Measurements from ENCODE around the gene CCDC87.

The CCDC87 gene

GRCh38 chr11:66593650-66594049, 787 bp upstream of the CCDC87 start:
- peak overlapping the region; percentile 98; the same call in 1 of the 2 replicates for H2AFZ ChIP-seq (ENCODE audit: low read length)
- no peaks in the 10 kb centered on the region for H3K9me3 ChIP-seq (ENCODE audit: insufficient read depth, low read depth, low read length)

GRCh38 chr11:66593303-66593635, 406 bp upstream of the CCDC87 start:
- Histone ChIP-seq H3K4me2 (ENCODE audit: low read depth, low read length, poor library complexity, severe bottlenecking) (peak overlapping the region; percentile 96), H3K4me1 (ENCODE audit: insufficient read depth, low read length, poor library complexity, severe bottlenecking) (peaks cover 14% of the 10 kb centered on the region), H3F3A (ENCODE audit: low read depth) (no peaks in the 10 kb centered on the region), H3K4me3 (ENCODE audit: low read length, poor library complexity, severe bottlenecking) (peak overlapping the region; percentile 99), H3K9ac (ENCODE audit: low read depth, low read length, poor library complexity, severe bottlenecking) (peak overlapping the region; percentile 90), H3K9me3 (ENCODE audit: insufficient read depth, low read depth, low read length) (no peaks in the 10 kb centered on the region), H3K79me2 (ENCODE audit: insufficient read depth, low read length) (peaks cover 10% of the 10 kb centered on the region; the same call in 1 of the 2 replicates), H3K27me3 (ENCODE audit: insufficient read depth, low read length, poor library complexity, severe bottlenecking) (no peaks in the 10 kb centered on the region), H4K20me1 (ENCODE audit: insufficient read depth, low read length, poor library complexity, severe bottlenecking) (no peaks in the 10 kb centered on the region), H3K36me3 (ENCODE audit: insufficient read depth, low read length) (no peaks in the 10 kb centered on the region), H2AFZ (ENCODE audit: low read length) (peak overlapping the region; percentile 98), H3K9me2 (replicated peaks; ENCODE audit: low read depth, low read length) (no peaks in the 10 kb centered on the region)
- no peak for TF ChIP-seq CTCF (conservative IDR thresholded peaks at IDR 0.05; ENCODE audit: low read length)
- TF ChIP-seq EZH2phosphoT487 (IDR thresholded peaks at IDR 0.05; ENCODE audit: borderline replicate concordance) = no peak

More at GRCh38 chr11:66593650-66594049, 787 bp upstream of the CCDC87 start:
- Histone ChIP-seq H3K4me3 (ENCODE audit: low read length, poor library complexity, severe bottlenecking) (peak overlapping the region; percentile 99), H3K27me3 (ENCODE audit: insufficient read depth, low read length, poor library complexity, severe bottlenecking) (no peaks in the 10 kb centered on the region), H3F3A (ENCODE audit: low read depth) (no peaks in the 10 kb centered on the region), H3K4me2 (ENCODE audit: low read depth, low read length, poor library complexity, severe bottlenecking) (peak overlapping the region; percentile 96), H3K4me1 (ENCODE audit: insufficient read depth, low read length, poor library complexity, severe bottlenecking) (peaks cover 14% of the 10 kb centered on the region), H3K9ac (ENCODE audit: low read depth, low read length, poor library complexity, severe bottlenecking) (peak overlapping the region; percentile 90), H3K9me2 (replicated peaks; ENCODE audit: low read depth, low read length) (no peaks in the 10 kb centered on the region), H4K20me1 (ENCODE audit: insufficient read depth, low read length, poor library complexity, severe bottlenecking) (no peaks in the 10 kb centered on the region), H3K36me3 (ENCODE audit: insufficient read depth, low read length) (no peaks in the 10 kb centered on the region), H3K79me2 (ENCODE audit: insufficient read depth, low read length) (peaks cover 10% of the 10 kb centered on the region; the same call in 1 of the 2 replicates)
- TF ChIP-seq EZH2phosphoT487 (IDR thresholded peaks at IDR 0.05; ENCODE audit: borderline replicate concordance) (no peak), CTCF (conservative IDR thresholded peaks at IDR 0.05; ENCODE audit: low read length) (no peak)

- Histone ChIP-seq H3K4me2 (ENCODE audit: low read depth, low read length, poor library complexity, severe bottlenecking) (no peak overlapping the region), H2AFZ (ENCODE audit: low read length) (no peak overlapping the region), H3K4me1 (ENCODE audit: insufficient read depth, low read length, poor library complexity, severe bottlenecking) (peaks cover 14% of the 10 kb centered on the region), H3K4me3 (ENCODE audit: low read length, poor library complexity, severe bottlenecking) (no peak overlapping the region), H3K9me2 (replicated peaks; ENCODE audit: low read depth, low read length) (no peaks in the 10 kb centered on the region), H4K20me1 (ENCODE audit: insufficient read depth, low read length, poor library complexity, severe bottlenecking) (no peaks in the 10 kb centered on the region), H3K9ac (ENCODE audit: low read depth, low read length, poor library complexity, severe bottlenecking) (no peak overlapping the region), H3K36me3 (ENCODE audit: insufficient read depth, low read length) (no peaks in the 10 kb centered on the region), H3K9me3 (ENCODE audit: insufficient read depth, low read depth, low read length) (no peaks in the 10 kb centered on the region), H3K79me2 (ENCODE audit: insufficient read depth, low read length) (peaks cover 10% of the 10 kb centered on the region; the same call in 1 of the 2 replicates), H3K27me3 (ENCODE audit: insufficient read depth, low read length, poor library complexity, severe bottlenecking) (no peaks in the 10 kb centered on the region), H3F3A (ENCODE audit: low read depth) (no peaks in the 10 kb centered on the region)
- TF ChIP-seq CTCF (conservative IDR thresholded peaks at IDR 0.05; ENCODE audit: low read length) = no peak
- no peak for TF ChIP-seq EZH2phosphoT487 (IDR thresholded peaks at IDR 0.05; ENCODE audit: borderline replicate concordance)
Measured at GRCh38 chr11:66591175-66591574, 1.7 kb downstream of the CCDC87 start.

Data from Loucy (cell line).